Endometrial microvascular endothelial cells (primary cell): ENCODE results near the gene NID1. TPM values are rescaled to one million over a fixed set of nuclear protein-coding genes. Genes with fewer than 3 reads are reported as not detected.
"Not testable (repeated sequence)": the region's sequence is repeated elsewhere in the genome, so short reads cannot be mapped to it uniquely, and the experiment has no call there.

Source experiments
- in situ Hi-C: cut with HindIII; loops from 2 replicates; pipeline ENCODE4 v1.10.0; 2017; ENCODE audit warnings: low sequenced_read_pairs, low pct_unique_long_range_greater_than_20kb; ENCODE audit errors: inconsistent ontology term
- total RNA-seq: library from RNA; depleted of rRNA; stranded (reverse); fragments of >200 nt; gene quantifications from one replicate; pipeline ENCODE4 v1.2.3, GENCODE V29; 2015; ENCODE audit errors: inconsistent ontology term

The NID1 gene
- total RNA-seq, 1 donor from 2014 or later, result 31.2 TPM

DNA sequence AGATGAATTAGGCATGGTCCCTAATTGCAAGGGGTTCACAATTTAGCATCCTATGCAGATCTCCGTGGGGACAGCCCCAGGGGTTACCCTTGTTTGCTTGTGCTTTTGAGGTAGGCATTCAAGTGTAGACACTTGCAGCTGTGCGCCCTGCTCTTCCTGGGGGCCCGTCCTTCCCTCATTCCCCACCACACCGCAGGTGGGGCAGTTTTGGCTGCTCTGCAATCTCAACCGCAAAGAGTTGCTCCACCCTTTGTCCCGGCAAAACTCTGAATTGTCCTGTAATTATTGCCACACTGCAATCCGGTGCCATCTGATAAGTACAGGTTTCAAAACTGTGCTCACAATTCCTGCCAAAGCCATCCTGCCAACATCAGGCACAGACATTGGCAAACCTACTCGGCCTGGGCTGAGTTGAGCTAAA, 132.8 kb downstream of the NID1 start:
- in situ Hi-C loops, result no loop called here

DNA sequence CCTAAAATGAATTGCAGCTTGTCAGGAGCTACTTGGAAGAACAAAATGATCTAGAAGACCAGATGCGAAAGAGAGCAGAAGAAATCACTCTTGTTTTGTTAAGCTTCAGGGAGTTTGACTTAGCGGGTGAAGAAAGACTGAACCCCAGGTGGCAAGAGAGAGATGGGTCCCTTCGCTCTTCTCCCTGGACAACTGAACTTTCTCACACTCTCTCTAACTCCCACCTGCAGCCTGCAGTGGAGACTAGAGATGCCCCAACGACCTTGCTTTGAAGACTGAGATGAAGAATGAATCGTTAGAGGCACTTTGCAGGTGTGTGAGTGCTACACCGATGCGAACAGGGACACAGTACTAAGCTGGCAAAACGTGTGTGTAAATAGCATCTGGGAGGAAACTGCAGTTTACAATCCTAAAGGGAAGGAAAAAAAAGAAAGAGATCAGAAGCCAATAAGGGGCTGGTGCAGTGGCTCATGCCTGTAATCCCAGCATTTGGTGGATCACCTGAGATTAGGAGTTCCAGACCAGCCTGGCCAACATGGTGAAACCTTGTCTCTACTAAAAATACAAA, 133.6 kb downstream of the NID1 start:
- in situ Hi-C loops, result no loop called here

DNA sequence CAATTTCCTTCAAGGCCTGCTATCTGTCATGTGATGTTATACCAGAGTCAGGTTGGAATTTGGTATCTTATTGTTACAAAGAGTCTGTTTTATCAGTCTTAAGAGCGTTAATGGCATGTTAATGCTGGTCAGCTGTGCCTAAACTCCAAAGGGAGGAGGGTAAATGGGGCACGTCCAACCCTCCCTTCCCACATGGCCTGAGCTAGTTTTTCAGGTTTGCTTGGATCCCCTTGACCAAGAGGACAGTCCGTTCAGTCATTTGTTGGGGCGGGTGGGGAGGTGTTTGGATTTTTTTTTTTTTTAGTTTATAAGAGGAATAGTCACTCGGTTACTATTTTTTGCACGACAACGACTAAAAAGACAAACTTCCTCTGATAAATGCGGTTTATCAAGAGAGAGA, 134.3 kb downstream of the NID1 start:
- in situ Hi-C loops, result no loop called here

DNA sequence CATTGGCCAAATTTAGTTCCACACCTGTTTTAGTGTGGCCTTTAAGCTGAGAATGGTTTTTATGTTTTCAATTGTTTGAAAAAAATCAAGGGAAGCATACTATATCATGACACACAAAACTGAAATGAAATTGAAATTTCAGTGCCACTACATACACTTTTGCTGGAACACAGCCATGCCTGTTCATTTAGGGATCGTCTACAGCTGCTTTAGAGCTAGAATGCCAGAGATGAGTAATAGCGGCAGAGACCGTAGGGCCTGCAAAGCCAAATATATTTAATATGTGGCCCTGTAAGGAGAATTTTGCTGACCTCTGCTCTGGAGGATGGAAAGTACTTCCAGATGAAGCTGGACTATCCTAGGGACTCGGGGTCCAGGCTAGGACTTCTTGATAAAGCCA, 135.7 kb downstream of the NID1 start:
- in situ Hi-C loops, result no loop called here

DNA sequence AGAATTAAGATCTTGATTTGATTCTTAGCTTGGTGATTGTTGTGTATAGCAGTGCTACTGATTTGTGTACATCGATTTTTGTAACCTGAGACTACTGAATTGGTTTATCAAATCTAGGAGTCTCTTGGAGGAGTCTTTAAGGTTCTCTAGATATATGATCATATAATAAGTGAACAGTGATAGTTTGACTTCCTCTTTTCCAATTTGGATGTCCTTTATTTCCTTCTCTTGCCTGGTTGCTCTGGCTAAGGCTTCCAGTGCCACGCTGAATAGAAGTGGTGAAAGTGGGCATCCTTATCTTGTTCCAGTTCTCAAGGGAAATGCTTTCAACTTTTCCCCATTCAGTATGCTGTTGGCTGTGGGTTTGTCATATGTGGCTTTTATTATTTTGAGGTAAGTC, 136.7 kb downstream of the NID1 start:
- in situ Hi-C loops, result no loop called here

DNA sequence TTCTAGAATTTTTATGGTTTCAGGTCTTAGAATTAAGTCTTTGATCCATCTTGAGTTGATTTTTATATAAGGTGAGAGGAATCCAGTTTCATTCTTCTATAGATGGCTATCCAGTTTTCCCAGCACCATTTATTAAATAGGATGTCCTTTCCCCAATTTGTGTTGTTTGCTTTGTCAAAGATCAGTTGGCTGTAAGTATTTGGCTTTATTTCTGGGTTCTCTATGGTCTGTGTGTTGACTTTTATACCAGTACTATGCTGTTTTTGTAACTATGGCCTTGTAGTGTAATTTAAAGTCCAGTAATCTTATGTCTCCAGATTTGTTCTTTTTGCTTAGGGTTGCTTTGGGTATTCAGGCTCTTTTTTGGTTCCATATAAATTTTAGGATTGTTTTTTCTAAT, 137.3 kb downstream of the NID1 start:
- in situ Hi-C loops, result not testable (repeated sequence)

Other genes starting within 250 kb of the NID1 start
- 4.3 TPM for gene LYST, start 198.2 kb downstream of the NID1 start, total RNA-seq
- 3.2 TPM for gene GPR137B, start 77.4 kb upstream of the NID1 start, total RNA-seq
- gene ERO1B, start 216.9 kb upstream of the NID1 start, total RNA-seq, result 0.65 TPM